ENCODE measurements around the gene CHCHD3.

Gene CHCHD3

GRCh38 chr7:133082390-133082766 lies 488 bp upstream of the CHCHD3 start:
- TF ChIP-seq, protein P1, sequence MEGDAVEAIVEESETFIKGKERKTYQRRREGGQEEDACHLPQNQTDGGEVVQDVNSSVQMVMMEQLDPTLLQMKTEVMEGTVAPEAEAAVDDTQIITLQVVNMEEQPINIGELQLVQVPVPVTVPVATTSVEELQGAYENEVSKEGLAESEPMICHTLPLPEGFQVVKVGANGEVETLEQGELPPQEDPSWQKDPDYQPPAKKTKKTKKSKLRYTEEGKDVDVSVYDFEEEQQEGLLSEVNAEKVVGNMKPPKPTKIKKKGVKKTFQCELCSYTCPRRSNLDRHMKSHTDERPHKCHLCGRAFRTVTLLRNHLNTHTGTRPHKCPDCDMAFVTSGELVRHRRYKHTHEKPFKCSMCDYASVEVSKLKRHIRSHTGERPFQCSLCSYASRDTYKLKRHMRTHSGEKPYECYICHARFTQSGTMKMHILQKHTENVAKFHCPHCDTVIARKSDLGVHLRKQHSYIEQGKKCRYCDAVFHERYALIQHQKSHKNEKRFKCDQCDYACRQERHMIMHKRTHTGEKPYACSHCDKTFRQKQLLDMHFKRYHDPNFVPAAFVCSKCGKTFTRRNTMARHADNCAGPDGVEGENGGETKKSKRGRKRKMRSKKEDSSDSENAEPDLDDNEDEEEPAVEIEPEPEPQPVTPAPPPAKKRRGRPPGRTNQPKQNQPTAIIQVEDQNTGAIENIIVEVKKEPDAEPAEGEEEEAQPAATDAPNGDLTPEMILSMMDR (IDR thresholded peaks at IDR 0.05) = no peak
- peak overlapping the region; percentile 94 for H3K4me3 ChIP-seq
- H3K27ac ChIP-seq = peak overlapping the region in 1 of 2 donors; percentile 86
- DNase-seq (ENCODE audit: low spot score) = no peak

DNA sequence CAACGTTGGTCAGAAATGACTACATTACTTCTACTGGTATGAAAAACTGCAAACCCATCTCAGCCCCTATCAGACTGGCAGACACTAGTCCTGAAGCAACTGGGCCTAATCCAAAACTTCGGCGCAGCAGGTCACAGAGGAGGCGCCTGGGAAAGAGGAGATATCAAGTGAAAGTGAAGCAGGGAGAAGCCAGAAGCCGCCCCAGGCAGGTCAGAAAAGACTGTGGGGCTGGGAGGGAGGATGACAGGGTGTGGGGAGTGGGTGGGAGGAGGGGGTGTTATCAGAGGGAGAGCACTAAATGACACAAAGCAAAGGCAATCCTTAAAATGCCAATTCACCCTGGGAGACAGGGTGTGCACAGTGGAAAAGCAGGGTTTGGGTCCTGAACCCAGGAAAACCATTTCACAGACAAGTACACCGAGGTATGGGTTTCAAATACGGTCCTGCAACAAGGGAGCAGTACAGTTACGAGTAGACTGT lies 731 bp downstream of the CHCHD3 start:
- no peak for DNase-seq (ENCODE audit: low spot score)
- TF ChIP-seq, protein P1 (IDR thresholded peaks at IDR 0.05) = no peak
- peak overlapping the region; percentile 94 for H3K4me3 ChIP-seq
- H3K27ac ChIP-seq = peak overlapping the region; percentile 63 to 86

GRCh38 chr7:133079296-133079695 lies 2.6 kb downstream of the CHCHD3 start:
- Histone ChIP-seq H3K4me3 (no peak overlapping the region), H3K27ac (no peak overlapping the region)
- TF ChIP-seq, protein P1 (IDR thresholded peaks at IDR 0.05) = no peak
- DNase-seq (ENCODE audit: low spot score) = no peak

DNA sequence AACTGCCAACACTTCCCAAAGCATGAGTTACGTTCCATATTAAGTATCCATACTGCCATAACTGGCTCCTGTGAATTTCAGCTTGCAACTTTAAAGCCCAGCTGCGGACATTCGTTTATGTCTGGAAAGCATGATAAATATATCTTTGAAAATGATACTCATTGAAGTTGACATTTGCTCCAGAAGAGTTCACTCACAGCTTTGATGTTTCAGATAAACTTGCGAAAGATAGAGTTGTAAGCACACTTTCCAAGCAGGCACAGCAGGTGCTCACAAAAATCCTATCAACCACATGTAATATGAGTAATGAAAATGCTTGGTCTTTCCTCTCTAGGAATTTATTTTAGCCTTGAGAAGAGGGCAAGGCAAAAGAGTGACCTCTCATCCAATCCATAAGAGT lies 4.5 kb downstream of the CHCHD3 start:
- Histone ChIP-seq H3K27ac (no peak overlapping the region), H3K4me3 (no peak overlapping the region)
- TF ChIP-seq, protein P1 (IDR thresholded peaks at IDR 0.05) = no peak
- DNase-seq (ENCODE audit: low spot score) = no peak

DNA sequence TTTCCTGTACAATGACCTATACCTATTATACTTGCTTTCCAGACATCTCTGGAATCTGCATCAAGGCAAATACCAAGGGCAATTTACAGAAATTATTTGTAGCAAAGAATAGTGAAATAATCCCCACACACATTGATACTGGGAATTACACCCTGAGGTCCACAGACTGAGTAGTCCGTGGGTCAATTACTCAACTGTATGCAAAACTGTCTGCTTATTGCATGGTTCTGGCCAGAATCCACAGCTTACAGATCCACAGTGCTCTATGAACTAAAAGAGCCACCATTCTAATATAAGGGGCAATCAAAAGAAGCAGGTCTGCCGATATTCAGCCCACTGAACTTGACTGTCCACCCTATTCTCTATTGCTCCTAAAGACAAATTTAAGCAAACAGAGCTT lies 5.7 kb downstream of the CHCHD3 start:
- TF ChIP-seq, protein P1 (IDR thresholded peaks at IDR 0.05) = no peak
- DNase-seq (ENCODE audit: low spot score) = no peak
- H3K27ac ChIP-seq = no peak overlapping the region
- no peak overlapping the region for H3K4me3 ChIP-seq

DNA sequence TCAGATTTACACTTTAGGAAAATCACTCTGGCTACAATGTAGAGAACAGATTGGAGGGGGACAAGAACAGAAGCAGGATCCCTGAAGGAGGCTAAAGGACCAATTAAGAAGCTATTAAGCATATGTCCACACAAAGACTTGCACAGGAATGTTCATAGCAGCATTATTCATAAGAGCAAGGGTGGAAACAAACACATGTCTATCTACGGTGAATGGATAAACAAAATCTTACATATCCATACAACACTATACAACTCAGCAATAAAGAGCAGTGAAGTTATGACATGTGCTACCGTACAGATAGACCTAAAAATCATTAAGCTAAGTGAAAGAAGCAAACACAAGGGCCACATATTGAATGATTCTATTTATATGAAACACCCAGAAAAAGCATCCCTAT lies 10.4 kb downstream of the CHCHD3 start:
- H3K27ac ChIP-seq = no peak overlapping the region
- H3K4me3 ChIP-seq = no peak overlapping the region
- TF ChIP-seq, protein P1 (IDR thresholded peaks at IDR 0.05) = no peak
- DNase-seq (ENCODE audit: low spot score) = no peak

DNA sequence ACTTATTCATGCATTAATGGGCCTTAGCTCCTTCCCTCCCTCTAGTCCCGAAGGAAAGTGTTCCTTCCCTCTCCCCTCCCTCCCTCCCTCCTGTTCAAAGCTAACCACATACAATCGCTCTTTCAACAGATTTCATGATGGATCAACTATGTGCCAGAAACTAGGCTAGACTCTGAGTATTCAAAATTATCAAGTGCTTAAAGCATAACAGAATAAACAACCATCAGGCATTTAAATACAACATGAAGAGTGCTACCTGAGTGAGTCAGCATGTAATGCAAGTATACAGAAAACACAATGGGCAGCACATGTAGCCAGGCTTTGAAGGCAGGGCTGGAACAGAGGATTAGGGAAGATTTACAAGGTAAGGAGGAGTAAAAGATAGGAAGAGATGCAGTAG lies 11.3 kb downstream of the CHCHD3 start:
- TF ChIP-seq, protein P1 (IDR thresholded peaks at IDR 0.05) = no peak
- DNase-seq (ENCODE audit: low spot score) = no peak
- H3K27ac ChIP-seq = no peak overlapping the region

More for the DNA sequence above, 11.3 kb downstream of the CHCHD3 start:
- H3K4me3 ChIP-seq = no peak overlapping the region
